NB4 (cell line): ENCODE data around the gene PRR13.
"Not testable (repeated sequence)": the region's sequence is repeated elsewhere in the genome, so short reads cannot be mapped to it uniquely, and the experiment has no call there.

ENCODE experiments used
- DNase-seq: peaks from one replicate; pipeline ENCODE4 v3.0.0; 2010; ENCODE audit warnings: low read depth
- H3K4me3 ChIP-seq: one replicate; pipeline ENCODE4 v1.5.1; 2011; ENCODE audit warnings: mild to moderate bottlenecking, low read depth, low read length, moderate library complexity
- MYC ChIP-seq: IDR thresholded peaks from 2 replicates; pipeline ENCODE4 v1.6.1; 2011; ENCODE audit warnings: low read depth, low read length
- POLR2A ChIP-seq: IDR thresholded peaks from 2 replicates; pipeline ENCODE4 v1.6.1; 2011; ENCODE audit warnings: mild to moderate bottlenecking; ENCODE audit not compliant: insufficient read length; ENCODE audit errors: extremely low read depth
- TF ChIP-seq, protein P1 (sequence below): IDR thresholded peaks from 2 replicates; pipeline ENCODE4 v1.6.1; 2011; ENCODE audit warnings: low read depth, low read length
- TF ChIP-seq, protein P2 (sequence below): IDR thresholded peaks from one replicate; pipeline ENCODE4 v1.5.1; 2012; ENCODE audit warnings: low read depth, low read length

The PRR13 gene

DNA sequence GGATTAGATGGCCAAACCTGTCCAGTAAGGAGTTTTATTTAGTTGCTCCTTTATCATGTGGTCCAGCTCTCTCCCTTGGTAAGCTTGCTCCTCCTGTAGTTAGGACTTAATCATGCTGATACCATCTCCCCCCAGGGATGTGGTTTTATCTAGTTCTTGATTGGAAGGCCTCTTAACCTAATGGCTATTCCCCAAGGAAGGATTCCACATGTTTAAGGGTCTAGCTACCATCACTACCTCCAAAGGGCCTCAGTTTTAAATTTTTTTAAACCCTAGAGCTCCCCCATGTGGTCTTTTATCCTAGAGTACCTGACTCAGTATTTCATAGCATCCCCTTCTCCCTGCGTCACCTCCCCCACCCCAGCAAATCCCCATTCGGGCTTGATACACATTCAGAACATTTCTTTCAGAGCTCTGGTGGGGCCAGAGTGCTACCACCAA is 35.3 kb downstream of the PRR13 start:
- DNase-seq: peak; percentile 54
- no peak overlapping the region for H3K4me3 ChIP-seq
- TF ChIP-seq POLR2A (no peak), MYC (no peak)
- TF ChIP-seq, protein P1, sequence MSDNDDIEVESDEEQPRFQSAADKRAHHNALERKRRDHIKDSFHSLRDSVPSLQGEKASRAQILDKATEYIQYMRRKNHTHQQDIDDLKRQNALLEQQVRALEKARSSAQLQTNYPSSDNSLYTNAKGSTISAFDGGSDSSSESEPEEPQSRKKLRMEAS: 0 out of 2 replicates have a peak, but pooled peaks have one; percentile 11
- TF ChIP-seq, protein P2, sequence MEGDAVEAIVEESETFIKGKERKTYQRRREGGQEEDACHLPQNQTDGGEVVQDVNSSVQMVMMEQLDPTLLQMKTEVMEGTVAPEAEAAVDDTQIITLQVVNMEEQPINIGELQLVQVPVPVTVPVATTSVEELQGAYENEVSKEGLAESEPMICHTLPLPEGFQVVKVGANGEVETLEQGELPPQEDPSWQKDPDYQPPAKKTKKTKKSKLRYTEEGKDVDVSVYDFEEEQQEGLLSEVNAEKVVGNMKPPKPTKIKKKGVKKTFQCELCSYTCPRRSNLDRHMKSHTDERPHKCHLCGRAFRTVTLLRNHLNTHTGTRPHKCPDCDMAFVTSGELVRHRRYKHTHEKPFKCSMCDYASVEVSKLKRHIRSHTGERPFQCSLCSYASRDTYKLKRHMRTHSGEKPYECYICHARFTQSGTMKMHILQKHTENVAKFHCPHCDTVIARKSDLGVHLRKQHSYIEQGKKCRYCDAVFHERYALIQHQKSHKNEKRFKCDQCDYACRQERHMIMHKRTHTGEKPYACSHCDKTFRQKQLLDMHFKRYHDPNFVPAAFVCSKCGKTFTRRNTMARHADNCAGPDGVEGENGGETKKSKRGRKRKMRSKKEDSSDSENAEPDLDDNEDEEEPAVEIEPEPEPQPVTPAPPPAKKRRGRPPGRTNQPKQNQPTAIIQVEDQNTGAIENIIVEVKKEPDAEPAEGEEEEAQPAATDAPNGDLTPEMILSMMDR: peak; percentile 29

DNA sequence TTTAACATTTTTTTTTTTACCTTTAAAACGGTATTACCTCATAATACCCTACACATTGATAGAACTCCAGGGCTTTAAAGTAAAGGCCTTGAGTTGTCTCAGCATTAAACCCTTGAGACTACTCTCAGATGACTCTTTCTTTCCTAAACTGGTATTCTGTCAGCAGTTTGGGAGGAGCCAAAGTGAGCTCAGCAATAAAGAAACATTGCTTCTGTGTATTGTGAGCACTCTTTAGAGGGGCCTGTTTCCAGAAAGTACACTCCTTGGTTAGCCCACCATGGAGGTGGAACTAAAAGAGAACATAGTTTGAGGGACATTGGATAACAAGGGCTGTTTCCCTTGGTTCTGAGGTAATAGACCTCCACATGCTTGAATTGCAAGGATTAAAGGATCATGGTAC is 37.3 kb downstream of the PRR13 start:
- no peak for DNase-seq
- TF ChIP-seq POLR2A (no peak), MYC (no peak)
- TF ChIP-seq, protein P2: no peak
- TF ChIP-seq, protein P1: no peak
- no peak overlapping the region for H3K4me3 ChIP-seq

DNA sequence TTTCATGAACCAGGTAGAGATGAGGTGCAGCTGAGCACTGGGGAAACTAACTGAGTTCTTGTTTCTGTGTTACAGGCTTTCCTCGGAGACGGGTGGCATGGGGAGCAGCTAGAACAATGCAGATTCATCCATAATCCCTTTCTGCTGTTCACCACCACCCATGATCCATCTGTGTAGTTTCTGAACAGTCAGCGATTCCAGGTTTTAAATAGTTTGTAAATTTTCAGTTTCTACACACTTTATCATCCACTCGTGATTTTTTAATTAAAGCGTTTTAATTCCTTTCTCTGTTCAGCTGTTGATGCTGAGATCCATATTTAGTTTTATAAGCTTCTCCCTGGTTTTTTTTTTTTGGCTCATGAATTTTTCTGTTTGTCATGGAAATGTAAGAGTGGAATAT is 37.8 kb downstream of the PRR13 start:
- DNase-seq: no peak
- no peak overlapping the region for H3K4me3 ChIP-seq
- TF ChIP-seq, protein P1: no peak
- TF ChIP-seq, protein P2: no peak
- TF ChIP-seq MYC: no peak
- TF ChIP-seq POLR2A: no peak

DNA sequence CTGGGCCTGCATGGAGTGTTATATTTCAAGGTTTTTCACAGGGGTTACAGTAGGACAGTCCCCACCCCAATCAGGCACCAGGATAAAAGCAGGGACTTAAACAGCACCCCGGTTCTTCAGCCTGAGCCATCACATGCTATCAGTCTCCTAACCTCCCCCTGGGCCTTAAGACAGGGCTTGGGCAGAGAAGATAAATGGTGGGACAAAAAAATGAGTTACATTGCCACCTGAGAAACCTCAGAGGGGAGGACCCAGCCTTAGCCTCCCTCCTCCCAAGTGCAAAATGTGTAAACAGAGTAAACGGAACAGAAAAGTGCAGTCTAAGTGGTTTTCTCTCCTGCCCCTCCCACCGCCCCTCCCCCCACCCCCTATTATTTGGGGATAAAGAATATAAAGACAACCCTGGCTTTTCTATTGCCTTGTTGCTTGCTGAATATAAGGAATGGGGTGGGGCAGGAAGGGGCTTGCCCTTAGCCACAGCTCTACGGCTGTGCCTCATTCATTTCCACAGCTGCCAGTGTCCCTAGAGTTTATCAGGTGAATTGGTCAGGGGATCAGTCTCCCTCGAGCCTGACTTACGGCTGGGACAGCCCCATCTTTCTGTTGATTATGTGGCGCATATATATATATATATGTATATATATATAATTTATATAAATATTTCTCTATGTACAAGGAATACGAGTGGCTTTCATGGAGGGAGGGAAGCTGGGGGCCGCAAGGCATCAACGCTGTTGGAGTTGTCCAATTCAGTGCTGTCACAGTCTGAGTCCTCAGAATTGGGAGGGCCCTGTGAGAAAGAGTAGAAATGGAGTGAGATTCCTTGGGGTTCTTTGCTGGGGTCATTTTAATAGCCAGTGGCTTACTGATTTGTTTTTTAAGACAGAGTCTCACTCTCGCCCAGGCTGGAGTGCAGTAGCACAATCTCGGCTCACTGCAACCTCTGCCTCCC is 39.2 kb downstream of the PRR13 start:
- no peak for DNase-seq
- TF ChIP-seq MYC (no peak), POLR2A (no peak)
- TF ChIP-seq, protein P2: no peak
- TF ChIP-seq, protein P1: no peak

DNA sequence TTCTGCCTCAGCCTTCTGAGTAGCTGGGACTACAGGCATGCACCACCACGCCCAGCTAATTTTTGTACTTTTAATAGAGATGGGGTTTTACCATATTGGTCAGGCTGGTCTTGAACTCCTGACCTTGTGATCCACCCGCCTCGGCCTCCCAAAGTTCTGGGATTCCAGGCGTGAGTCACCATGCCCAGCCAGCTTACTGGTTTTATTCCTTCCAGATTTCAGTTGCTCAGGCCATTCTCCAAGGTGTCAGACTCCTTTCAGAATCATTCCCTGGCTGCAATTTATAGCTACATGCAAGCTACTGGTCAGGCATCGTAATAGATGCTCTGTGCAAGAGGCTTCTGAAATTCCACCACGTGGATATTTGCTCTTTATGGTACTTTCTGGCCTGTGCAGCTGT is 39.9 kb downstream of the PRR13 start:
- DNase-seq: not testable (repeated sequence)

More for the DNA sequence above, 39.2 kb downstream of the PRR13 start:
- H3K4me3 ChIP-seq: no peak overlapping the region

DNA sequence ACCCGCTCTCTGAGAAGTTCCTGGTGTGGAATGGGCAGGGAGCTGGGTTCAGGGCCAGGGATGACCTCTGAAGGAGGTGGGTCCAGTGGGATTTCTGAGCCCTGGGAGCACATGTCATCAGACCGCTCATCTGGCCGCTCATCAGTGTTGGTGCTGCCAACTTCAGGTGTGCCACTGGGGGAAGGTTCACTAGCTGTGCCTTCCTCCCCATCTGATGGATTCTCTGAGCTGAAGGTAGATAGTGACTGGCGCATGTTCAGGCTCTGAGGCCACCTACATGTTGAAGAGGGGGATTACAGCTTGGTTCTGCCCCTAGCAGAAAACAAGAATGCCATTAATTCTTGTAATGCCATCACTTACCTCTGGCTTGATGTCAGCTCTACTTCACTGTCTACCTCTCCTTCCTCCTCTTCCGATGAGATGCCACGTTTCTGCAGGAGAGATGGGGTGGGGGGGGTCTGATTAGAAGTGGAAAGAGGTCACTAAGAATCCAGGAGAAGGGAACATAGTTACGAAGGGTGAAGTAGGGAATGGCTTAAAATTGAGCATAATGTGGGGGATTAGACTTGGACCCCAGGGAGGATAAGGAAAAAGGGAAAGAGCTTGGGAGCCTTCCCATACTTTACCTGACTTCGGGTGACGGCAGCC is 40.5 kb downstream of the PRR13 start:
- no peak overlapping the region for H3K4me3 ChIP-seq
- peak; percentile 55 for DNase-seq
- TF ChIP-seq, protein P1: no peak
- TF ChIP-seq MYC: no peak
- peak; percentile 2 for TF ChIP-seq POLR2A
- TF ChIP-seq, protein P2: peak; percentile 25

More for the DNA sequence above, 39.9 kb downstream of the PRR13 start:
- H3K4me3 ChIP-seq: not testable (repeated sequence)
